Peyer's patch (tissue), 4 donors: ENCODE measurements around the gene TLE6. TPM values are rescaled to one million over a fixed set of nuclear protein-coding genes. Genes with fewer than 3 reads are reported as not detected.

Source experiments
- DNase-seq, 3 donors: peaks; one replicate each; pipeline ENCODE4 v3.0.0-alpha.2; 2017 to 2019
- H3K27ac ChIP-seq, 4 donors: fragments of 200-600 bp; sonication (generic); one replicate each; pipeline ENCODE4 v1.5.1; 2016 to 2019
- H3K27me3 ChIP-seq, 2 donors: fragments of 200-600 bp; sonication (generic); one replicate each; pipeline ENCODE4 v1.5.1; 2019
- H3K36me3 ChIP-seq, 3 donors: fragments of 200-600 bp; sonication (generic); one replicate each; pipeline ENCODE4 v1.5.1; 2016 to 2019
- H3K4me1 ChIP-seq, 4 donors: fragments of 200-600 bp; sonication (generic); one replicate each; pipeline ENCODE4 v1.5.1; 2016 to 2019
- H3K4me3 ChIP-seq, 4 donors: fragments of 200-600 bp; sonication (generic); 1 replicate in 3 of 4; 2 replicates in 1 of 4; pipeline ENCODE4 v1.5.1; 2016 to 2019; ENCODE audit warnings: mild to moderate bottlenecking in 1 of 4
- H3K9me3 ChIP-seq, 4 donors: fragments of 200-600 bp; sonication (generic); one replicate each; pipeline ENCODE4 v1.5.1; 2016 to 2019; ENCODE audit warnings: mild to moderate bottlenecking in 1 of 4
- POLR2A ChIP-seq, 2 donors: fragments of 450-650 bp; IDR thresholded peaks; one replicate each; pipeline ENCODE4 v1.5.1; 2017; ENCODE audit warnings: antibody characterized with exemption in 2 of 2, mild to moderate bottlenecking in 2 of 2, moderate library complexity in 2 of 2
- total RNA-seq, 4 donors: library from RNA; depleted of rRNA; stranded (reverse); fragments of >200 nt; gene quantifications; one replicate each; pipeline ENCODE4 v1.1.0, GENCODE V29; 2016
- TF ChIP-seq, protein P1 (sequence below), 6 experiments: fragments of 450-650 bp in 4 of 6; fragments of 200-600 bp in 2 of 6; sonication (generic) in 1 of 6; IDR thresholded peaks; one replicate each; pipeline ENCODE4 v1.5.1; 2017 to 2019; ENCODE audit warnings: antibody characterized with exemption in 6 of 6, mild to moderate bottlenecking in 3 of 6, moderate library complexity in 1 of 6

The TLE6 gene
- total RNA-seq, 4 donors from 2014 or later: 1.9 to 2.5 TPM; not detected in 2

DNA sequence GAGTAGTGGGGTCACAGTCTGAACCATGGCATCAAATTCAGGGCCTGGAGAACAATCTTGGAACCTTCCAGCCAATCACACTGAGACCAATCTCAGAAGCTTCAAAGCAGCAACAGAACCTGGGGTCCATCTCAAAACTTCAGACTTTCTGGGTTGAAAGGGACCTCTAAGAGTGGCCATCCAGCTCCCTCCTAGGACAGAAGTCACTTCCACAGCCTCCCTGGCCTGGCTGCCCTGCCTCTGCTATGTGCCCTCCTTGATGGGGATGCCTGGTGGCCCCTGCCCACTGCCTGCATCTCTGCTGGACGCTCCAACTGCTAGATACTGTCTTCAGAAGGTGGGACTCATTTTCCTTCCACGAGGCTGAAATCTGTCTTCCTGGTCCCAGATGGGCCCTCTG, 49.9 kb downstream of the TLE6 start:
- H3K27ac ChIP-seq: no peak overlapping the region
- no peak overlapping the region for H3K4me3 ChIP-seq
- no peaks in the 10 kb centered on the region for H3K9me3 ChIP-seq
- H3K27me3 ChIP-seq: no peaks in the 10 kb centered on the region
- peaks cover 0 to 20% (median 7%) of the 10 kb centered on the region in 4 donors for H3K4me1 ChIP-seq
- no peaks in the 10 kb centered on the region for H3K36me3 ChIP-seq
- TF ChIP-seq, protein P1, sequence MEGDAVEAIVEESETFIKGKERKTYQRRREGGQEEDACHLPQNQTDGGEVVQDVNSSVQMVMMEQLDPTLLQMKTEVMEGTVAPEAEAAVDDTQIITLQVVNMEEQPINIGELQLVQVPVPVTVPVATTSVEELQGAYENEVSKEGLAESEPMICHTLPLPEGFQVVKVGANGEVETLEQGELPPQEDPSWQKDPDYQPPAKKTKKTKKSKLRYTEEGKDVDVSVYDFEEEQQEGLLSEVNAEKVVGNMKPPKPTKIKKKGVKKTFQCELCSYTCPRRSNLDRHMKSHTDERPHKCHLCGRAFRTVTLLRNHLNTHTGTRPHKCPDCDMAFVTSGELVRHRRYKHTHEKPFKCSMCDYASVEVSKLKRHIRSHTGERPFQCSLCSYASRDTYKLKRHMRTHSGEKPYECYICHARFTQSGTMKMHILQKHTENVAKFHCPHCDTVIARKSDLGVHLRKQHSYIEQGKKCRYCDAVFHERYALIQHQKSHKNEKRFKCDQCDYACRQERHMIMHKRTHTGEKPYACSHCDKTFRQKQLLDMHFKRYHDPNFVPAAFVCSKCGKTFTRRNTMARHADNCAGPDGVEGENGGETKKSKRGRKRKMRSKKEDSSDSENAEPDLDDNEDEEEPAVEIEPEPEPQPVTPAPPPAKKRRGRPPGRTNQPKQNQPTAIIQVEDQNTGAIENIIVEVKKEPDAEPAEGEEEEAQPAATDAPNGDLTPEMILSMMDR (IDR thresholded peaks at IDR 0.05): no peak
- no peak for TF ChIP-seq POLR2A (IDR thresholded peaks at IDR 0.05)
- no peak for DNase-seq

DNA sequence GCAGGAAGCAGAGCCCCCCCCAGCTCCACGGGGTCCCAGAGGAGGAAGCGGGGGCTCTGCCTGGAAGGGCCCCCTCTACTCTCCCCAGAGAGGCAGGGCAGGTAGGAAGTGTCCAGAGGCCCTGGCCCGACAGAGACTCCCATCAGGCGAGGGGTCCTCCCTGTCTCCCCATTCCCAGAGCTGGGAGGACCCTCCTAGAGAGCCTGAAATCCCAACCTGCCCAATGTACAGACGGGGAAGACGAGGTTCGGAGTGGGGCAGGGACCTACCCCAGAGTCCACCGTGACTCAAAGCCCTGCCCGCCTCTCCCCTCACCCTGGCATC, 50.6 kb downstream of the TLE6 start:
- DNase-seq: no peak
- no peak for TF ChIP-seq POLR2A (IDR thresholded peaks at IDR 0.05)
- TF ChIP-seq, protein P1 (IDR thresholded peaks at IDR 0.05): no peak
- Histone ChIP-seq H3K4me1 (peaks cover 0 to 20% (median 7%) of the 10 kb centered on the region in 4 donors), H3K9me3 (no peaks in the 10 kb centered on the region), H3K27me3 (no peaks in the 10 kb centered on the region), H3K27ac (peak overlapping the region in 2 of 4 donors; percentile 1 to 31), H3K4me3 (peak overlapping the region in 2 of 4 donors; percentile 63 to 67), H3K36me3 (no peaks in the 10 kb centered on the region)

DNA sequence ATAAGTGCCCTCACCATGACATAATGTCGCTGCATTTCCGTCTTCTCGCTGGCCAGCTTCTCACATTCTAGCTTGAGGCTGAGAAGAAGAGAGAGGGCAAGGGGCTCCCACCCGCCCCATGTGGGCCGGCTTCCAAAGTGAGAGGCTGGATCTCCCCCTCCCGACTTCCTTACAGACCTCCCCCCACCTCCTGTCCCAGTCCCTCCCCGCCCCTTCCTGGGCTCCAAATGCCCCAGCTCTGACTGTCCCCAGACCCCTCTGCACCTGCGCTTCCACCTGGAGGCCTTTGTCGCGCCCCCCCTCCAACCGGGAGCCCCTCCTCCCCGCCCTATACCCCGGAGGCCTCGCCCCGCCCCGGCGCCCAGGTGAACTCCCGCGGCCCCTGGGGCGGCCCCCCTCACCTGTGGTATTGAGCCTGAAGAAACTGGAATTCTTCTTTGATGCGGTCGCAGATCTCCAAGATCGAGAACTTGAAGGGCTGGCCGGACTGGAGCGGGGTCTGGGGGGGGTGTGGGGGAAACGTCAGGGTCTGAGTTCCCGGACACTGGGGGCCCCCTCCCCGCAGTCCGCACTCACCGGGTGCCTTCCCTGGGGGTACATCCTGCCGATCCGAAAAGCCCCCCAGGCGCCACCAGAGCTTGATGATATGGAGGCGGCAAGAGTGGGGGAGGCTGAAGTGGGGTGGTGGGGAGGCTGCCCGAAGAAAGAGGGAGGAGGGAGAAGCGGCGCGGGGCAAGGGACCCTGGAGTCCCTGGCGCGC, 51.1 kb downstream of the TLE6 start:
- Histone ChIP-seq H3K9me3 (no peaks in the 10 kb centered on the region), H3K4me1 (peaks cover 0 to 20% (median 7%) of the 10 kb centered on the region in 4 donors), H3K27me3 (no peaks in the 10 kb centered on the region), H3K36me3 (no peaks in the 10 kb centered on the region), H3K4me3 (peak overlapping the region; percentile 38 to 67 (median 58)), H3K27ac (peak overlapping the region in 3 of 4 donors; percentile 1 to 31 (median 12))
- TF ChIP-seq, protein P1 (IDR thresholded peaks at IDR 0.05): no peak
- TF ChIP-seq POLR2A (IDR thresholded peaks at IDR 0.05): no peak
- no peak for DNase-seq

DNA sequence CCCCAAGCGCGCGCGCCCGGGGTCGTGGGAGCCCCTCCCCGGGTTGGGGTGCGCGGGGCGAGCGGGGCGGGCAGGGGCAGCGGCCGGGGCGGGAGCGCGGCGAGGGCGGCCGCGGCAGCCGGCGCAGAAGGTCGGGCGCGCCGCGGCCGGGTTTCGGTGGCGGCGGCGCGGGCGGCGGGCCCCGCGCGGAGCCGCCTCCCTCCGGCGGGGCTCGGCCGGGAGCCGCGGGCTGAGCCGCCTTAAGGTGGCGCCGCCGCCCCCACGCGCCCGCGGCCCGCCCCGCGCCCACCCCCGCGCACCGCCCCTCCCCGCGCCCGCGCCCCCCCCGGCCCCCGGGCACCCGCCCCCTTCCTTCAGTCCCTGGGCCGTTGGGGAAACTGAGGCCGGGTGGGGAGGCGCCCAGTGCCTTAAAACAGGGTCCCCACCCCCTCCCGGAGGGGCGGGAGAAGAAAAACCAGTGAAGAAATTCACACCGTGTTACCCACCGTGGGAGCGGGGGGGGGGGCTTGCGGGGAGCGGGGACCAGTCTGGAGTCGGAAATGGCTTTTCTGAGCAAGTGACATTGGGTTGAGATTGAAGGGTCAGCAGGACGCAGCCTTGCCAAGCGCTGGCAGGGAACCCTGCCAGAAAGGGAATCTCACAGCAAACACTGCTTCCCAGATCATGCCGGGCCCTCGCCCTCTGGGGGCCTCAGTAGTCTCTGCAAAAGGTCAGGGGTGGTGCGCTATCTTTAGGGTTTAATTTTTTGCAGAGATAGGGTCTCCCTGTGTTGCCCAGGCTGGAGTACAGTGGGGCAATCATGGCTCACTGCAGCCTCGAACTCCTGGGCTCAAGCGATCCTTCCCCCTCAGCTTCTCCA, 51.9 kb downstream of the TLE6 start, which contains the start of gene TLE2:
Gene TLE2 (minus strand): TSS at position 216 of the 859 bp plus-strand sequence. CDS start 376 bp downstream, outside the sequence.
- no peak for TF ChIP-seq POLR2A (IDR thresholded peaks at IDR 0.05)
- TF ChIP-seq, protein P1 (IDR thresholded peaks at IDR 0.05): no peak
- H3K4me1 ChIP-seq: peaks cover 0 to 24% (median 7%) of the 10 kb centered on the region in 4 donors
- no peaks in the 10 kb centered on the region for H3K36me3 ChIP-seq
- peak in 1 of 3 donors; percentile 43 for DNase-seq
- H3K4me3 ChIP-seq: peak within 1 kb of the TSS; percentile 38 to 67 (median 58)
- peak within 1 kb of the TSS in 3 of 4 donors; percentile 1 to 31 (median 12) for H3K27ac ChIP-seq
- no peaks in the 10 kb centered on the region for H3K9me3 ChIP-seq
- H3K27me3 ChIP-seq: no peaks in the 10 kb centered on the region

DNA sequence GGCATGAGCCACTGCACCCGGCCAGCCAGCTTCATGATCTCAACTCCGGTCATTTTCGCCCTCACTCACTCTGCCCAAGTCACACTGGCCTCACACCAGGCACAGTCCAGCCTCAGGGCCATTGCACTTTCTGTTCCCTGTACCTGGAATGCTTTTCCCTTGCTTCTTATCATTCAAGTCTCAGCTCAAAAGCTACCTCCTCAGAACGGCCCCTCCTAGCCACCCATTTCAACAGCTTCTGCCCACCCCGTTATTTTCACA, 54.2 kb downstream of the TLE6 start:
- no peak for DNase-seq
- Histone ChIP-seq H3K4me1 (peaks cover 0 to 30% (median 13%) of the 10 kb centered on the region in 4 donors), H3K36me3 (no peaks in the 10 kb centered on the region), H3K4me3 (no peak overlapping the region), H3K27me3 (no peaks in the 10 kb centered on the region), H3K27ac (no peak overlapping the region), H3K9me3 (no peaks in the 10 kb centered on the region)
- TF ChIP-seq, protein P1 (IDR thresholded peaks at IDR 0.05): no peak
- no peak for TF ChIP-seq POLR2A (IDR thresholded peaks at IDR 0.05)
